Colonic mucosa (tissue), 4 donors: ENCODE measurements around the gene AP1AR. TPM values are rescaled to one million over a fixed set of nuclear protein-coding genes. Genes with fewer than 3 reads are reported as not detected.
A peak's percentile ranks its signal among the peaks of the same experiment; 100 is the strongest.

Source experiments
- DNase-seq: peaks from one replicate; pipeline ENCODE4 v3.0.0-alpha.2; 2020
- H3K27ac ChIP-seq: fragments of 200-600 bp; one replicate; pipeline ENCODE4 v1.8.0; 2021
- H3K27me3 ChIP-seq: fragments of 200-600 bp; one replicate; pipeline ENCODE4 v1.8.0; 2021
- H3K36me3 ChIP-seq: fragments of 200-600 bp; one replicate; pipeline ENCODE4 v1.8.0; 2021
- H3K4me1 ChIP-seq: fragments of 200-600 bp; one replicate; pipeline ENCODE4 v1.8.0; 2021; ENCODE audit warnings: mild to moderate bottlenecking
- H3K4me3 ChIP-seq: fragments of 200-600 bp; one replicate; pipeline ENCODE4 v1.8.0; 2021
- H3K9ac ChIP-seq, 2 donors: one replicate each; pipeline ENCODE4 v1.7.0; 2013; ENCODE audit warnings: control low read depth in 2 of 2, low read depth in 2 of 2, low read length in 2 of 2
- H3K9me3 ChIP-seq: fragments of 200-600 bp; one replicate; pipeline ENCODE4 v1.8.0; 2021
- CTCF ChIP-seq: fragments of 200-600 bp; IDR thresholded peaks from one replicate; pipeline ENCODE4 v1.8.0; 2022; ENCODE audit warnings: antibody characterized with exemption, mild to moderate bottlenecking
- intact Hi-C: fragments of 100-400 bp; cut with DNase I; formaldehyde crosslinking; loops from one replicate; pipeline ENCODE4 v1.14.1; 2022
- total RNA-seq, 2 donors: library from RNA; stranded (reverse); fragmentation: NEBNext Ultra II Directional in 1 of 2; extraction: Animal tissue kit (Norgen Biotek cat#: 25700) in 1 of 2; gene quantifications; one replicate each; pipeline ENCODE4 v1.2.1, GENCODE V29; 2021
- donor health status: healthy.
- donor health status: DM: no; HTN: no; CAD: no.
- donor health status: DM: no; HTN: no; CAD: no.

AP1AR gene
- total RNA-seq, 2 donors from 2014 or later = 27.9 to 42.4 TPM

GRCh38 chr4:112213856-112214255 is 17.7 kb upstream of the AP1AR start:
- Histone ChIP-seq H3K9me3 (no peaks in the 10 kb centered on the region), H3K4me1 (no peaks in the 10 kb centered on the region), H3K27me3 (no peaks in the 10 kb centered on the region), H3K27ac (no peak overlapping the region), H3K4me3 (no peak overlapping the region), H3K9ac (no peak overlapping the region), H3K36me3 (no peaks in the 10 kb centered on the region)
- TF ChIP-seq CTCF = no peak
- no peak for DNase-seq
- intact Hi-C loops = no loop called here

DNA sequence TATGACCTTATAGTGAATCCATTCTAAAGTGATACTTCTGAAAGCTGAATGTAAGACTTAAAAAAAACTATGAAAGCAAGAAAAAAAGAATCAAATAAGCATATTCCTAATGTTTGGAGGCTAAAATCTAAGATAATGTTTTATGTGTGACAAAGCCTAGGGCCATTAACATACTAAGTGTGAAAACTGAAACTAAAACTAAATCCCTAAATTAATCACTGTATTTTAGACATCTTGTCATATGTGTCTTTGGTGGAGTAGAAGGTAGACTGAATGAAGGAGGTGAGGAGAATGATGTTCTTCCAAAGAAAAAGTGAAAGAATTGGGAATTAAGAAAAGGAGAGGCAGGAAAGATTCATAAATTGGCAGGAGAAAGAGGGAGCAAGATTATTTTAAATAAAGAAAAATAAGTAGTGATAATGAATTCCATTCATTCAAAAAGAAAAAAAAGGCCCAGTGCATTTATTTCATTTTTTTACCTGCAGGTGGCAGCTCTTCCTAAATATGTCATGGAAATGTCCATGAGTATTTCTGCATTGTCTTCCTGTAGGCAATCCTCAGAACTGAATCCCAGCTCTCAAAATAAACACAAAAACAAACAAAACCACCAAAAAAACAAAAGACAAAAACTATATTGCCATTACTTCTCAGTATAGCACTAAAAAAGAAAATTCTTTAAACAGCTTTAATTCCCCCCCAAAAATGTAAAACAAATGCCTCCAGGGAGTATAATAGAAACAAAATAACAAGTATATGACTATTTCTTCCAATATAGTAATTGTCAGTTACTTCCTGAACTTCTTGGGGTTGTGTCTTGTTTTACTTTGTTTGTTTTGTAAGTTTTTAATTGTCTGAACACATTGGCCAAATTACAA is 17.0 kb upstream of the AP1AR start:
- DNase-seq = no peak
- no peaks in the 10 kb centered on the region for H3K9me3 ChIP-seq
- H3K27ac ChIP-seq = no peak overlapping the region
- H3K4me1 ChIP-seq = no peaks in the 10 kb centered on the region
- no peak overlapping the region for H3K9ac ChIP-seq
- intact Hi-C loops = no loop called here
- TF ChIP-seq CTCF = peak; percentile 20
- H3K27me3 ChIP-seq = no peaks in the 10 kb centered on the region
- H3K36me3 ChIP-seq = no peaks in the 10 kb centered on the region
- no peak overlapping the region for H3K4me3 ChIP-seq

DNA sequence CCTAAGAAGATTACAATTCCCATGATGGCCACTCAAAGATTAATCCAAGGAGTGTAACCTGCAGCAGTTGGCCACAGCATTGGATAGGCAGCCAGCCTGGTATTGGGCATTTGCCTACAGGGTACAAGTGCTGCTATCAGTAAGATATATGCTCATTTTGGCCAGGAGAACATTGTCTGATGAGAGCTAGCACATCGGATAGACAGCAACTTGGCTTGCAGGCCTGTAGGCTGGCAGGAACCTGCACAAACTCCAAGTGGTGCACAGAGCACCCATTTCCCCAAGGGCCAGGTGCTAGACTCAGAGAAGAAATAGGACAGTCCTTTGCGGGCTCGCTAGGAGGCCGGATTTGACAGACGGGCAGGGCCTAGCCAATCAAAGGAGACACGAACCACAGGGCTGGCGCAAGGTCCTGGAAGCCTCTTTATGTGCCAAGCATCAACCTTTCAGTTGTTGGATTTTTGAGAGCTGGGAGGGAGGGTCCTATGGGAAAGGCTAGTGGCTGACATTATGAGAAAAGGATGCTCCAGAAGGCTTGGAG is 11.7 kb upstream of the AP1AR start:
- no peaks in the 10 kb centered on the region for H3K36me3 ChIP-seq
- no peaks in the 10 kb centered on the region for H3K9me3 ChIP-seq
- H3K4me3 ChIP-seq = no peak overlapping the region
- no peak overlapping the region for H3K9ac ChIP-seq
- TF ChIP-seq CTCF = no peak
- no peak overlapping the region for H3K27ac ChIP-seq
- intact Hi-C loops = no loop called here
- H3K4me1 ChIP-seq = no peaks in the 10 kb centered on the region
- DNase-seq = no peak
- H3K27me3 ChIP-seq = no peaks in the 10 kb centered on the region

DNA sequence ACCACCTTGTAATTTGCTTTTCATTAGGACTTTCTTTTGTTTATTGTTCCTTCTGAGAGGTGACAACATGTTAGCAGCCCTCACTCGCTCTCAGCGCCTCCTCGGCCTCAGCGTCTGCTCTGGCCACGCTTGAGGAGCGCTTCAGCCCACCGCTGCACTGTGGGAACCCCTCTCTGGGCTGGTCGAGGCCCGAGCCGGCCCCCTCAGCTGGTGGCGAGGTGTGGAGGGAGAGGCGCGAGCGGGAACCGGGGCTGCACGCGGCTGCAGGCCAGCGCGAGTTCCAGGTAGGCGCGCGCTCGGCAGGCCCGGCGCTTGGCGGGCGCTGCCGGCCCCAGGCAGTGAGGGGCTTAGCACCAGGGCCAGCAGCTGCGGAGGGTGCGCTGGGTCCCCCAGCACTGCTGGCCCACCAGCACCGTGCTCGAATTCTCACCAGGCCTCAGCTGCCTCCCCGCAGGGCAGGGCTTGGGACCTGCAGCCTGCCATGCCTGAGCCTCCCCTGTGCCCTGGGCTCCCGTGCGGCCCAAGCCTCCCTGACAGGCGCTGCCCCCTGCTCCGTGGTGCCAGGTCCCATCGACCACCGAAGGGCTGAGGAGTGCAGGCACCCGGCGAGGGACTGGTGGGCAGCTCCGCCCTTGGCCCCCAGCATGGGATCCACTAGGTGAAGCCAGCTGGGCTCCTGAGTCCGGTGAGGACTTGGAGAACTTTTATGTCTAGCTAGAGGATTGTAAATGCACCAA is 9.2 kb upstream of the AP1AR start:
- no peak for DNase-seq
- H3K9ac ChIP-seq = no peak overlapping the region
- H3K36me3 ChIP-seq = no peaks in the 10 kb centered on the region
- intact Hi-C loops = no loop called here
- H3K27me3 ChIP-seq = no peaks in the 10 kb centered on the region
- H3K27ac ChIP-seq = no peak overlapping the region
- H3K4me1 ChIP-seq = no peaks in the 10 kb centered on the region
- no peak for TF ChIP-seq CTCF
- H3K4me3 ChIP-seq = no peak overlapping the region
- H3K9me3 ChIP-seq = no peaks in the 10 kb centered on the region

DNA sequence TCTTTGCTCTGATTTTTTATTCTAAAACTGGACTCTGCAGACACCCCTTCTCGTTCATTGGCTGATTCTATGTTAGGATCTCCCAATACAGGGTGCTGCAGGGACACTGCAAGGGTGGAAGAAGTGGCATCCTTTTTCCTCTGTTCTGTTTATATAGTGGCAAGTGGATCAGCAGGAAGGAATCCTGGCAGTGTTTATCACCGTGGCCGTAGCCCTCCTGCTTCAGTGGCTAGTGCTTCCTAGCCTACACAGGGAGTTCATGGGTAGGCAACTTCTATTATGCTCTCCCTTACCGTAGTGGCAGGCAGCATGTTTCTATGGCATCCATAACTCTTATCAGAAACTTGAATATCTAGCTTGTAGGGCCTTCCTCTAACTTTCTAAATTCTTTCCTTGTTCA is 6.4 kb upstream of the AP1AR start:
- H3K36me3 ChIP-seq = no peaks in the 10 kb centered on the region
- TF ChIP-seq CTCF = no peak
- H3K27me3 ChIP-seq = no peaks in the 10 kb centered on the region
- no peak overlapping the region for H3K27ac ChIP-seq
- H3K4me1 ChIP-seq = no peaks in the 10 kb centered on the region
- H3K4me3 ChIP-seq = no peak overlapping the region
- no peaks in the 10 kb centered on the region for H3K9me3 ChIP-seq
- no peak overlapping the region for H3K9ac ChIP-seq
- intact Hi-C loops = loop anchor here (5.0 kb wide), 1 partner anchor 62 kb away; the partner anchor contains the start of gene TIFA
- DNase-seq = no peak
